Pulmonary artery endothelial cell (primary cell): Measurements from ENCODE around the gene GBX2. TPM values are rescaled to one million over a fixed set of nuclear protein-coding genes. Genes with fewer than 3 reads are reported as not detected.

ENCODE experiments used
- DNase-seq: peaks from one replicate; pipeline ENCODE4 v3.0.0-alpha.2; 2011; ENCODE audit warnings: low read depth, low spot score
- total RNA-seq: library from RNA; depleted of rRNA; stranded (reverse); fragments of >200 nt; gene quantifications from 2 replicates; pipeline ENCODE4 v1.2.3, GENCODE V29; 2014

The GBX2 gene
- total RNA-seq: 3.9 and 6.4 TPM in 2 replicates

DNA sequence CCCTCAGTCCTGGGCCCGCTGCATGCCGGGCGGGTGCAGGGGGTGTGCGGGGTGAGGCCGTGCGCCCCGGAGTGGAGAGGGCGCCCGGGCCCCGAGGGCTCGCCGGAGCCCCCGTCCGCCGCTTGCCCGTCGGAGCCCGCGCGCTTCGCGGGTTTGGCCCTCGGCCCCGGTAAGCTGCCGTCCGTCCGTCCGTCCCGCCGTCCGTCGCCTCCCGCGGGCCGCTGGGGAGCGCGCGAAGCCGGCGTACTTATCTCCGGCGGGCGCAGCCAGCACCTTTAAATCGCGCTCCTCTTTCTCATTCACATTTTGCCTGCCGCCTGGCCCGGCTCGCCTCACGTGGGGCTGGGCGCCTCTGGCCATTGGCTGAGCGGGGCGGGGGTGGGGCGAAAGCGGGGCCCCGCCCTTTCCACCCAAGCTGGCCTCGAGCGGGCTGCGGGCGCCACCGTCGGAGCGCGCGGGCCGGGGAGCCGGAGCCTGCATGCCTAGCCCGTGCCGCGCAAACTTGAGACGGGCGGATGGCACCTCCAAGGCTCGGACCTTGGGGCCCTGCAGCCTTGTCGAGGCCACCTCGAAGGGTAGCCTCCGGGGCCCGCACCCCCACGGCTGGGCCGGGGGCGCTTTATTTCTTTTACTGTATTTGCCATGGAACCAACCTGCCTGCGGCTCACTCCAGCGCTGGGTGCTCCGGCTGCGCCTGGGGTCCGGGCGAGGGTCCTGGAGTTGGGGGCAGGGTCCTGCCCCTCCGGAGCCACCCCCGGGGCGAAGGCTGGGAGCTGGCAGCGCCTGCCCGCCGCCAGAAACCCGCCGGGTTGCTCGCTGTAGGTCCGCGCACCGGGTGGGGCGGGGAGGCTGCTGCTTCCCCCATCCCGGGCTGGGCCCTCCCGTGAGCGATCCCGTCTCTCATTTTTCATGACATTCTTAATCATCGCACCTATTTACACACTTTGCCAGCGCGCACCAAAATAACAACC is at the start of gene GBX2:
Gene GBX2, minus strand, starts transcription at position 277 of the 971 bp plus-strand sequence. CDS start 415 bp downstream, outside the sequence.
- DNase-seq: peak; percentile 64

DNA sequence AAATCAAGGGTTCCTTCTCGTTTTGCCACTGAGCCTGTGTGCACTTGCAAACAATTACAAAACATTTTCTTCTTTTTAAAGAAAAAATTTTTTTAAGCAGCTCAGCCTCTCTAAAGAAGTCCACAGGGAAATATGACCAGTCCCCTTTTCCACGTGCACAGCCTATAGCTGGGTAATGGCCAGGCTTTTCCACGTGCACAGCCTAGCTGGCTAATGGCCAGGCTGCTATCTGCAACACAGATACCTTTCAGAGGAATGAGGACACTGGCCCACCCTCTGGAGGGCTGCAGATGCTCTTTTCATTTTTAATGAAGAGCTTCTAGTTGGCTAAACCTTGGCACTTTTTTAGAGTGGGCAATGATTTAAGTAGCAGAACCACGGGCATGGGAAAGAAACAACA is 49.7 kb upstream of the GBX2 start:
- DNase-seq: no peak

DNA sequence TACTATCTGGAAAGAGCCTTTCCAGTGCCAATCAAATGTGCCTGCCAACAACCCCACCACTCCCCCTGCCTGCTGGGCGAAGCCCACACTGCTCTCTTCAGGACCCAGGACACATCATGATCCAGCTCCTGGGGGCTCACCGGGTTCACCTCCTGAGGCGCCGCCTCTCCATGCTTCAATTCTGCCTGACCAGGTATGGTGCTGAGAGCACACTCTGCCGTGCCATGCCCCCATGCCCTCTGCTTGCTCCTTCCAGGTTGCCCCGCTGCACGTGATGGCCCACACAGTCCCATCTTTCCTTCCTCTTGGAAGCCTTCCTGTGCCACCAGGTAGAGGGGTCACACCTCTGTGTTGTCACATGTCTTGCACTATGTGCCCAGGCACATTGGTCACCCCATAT is 48.5 kb upstream of the GBX2 start:
- no peak for DNase-seq

DNA sequence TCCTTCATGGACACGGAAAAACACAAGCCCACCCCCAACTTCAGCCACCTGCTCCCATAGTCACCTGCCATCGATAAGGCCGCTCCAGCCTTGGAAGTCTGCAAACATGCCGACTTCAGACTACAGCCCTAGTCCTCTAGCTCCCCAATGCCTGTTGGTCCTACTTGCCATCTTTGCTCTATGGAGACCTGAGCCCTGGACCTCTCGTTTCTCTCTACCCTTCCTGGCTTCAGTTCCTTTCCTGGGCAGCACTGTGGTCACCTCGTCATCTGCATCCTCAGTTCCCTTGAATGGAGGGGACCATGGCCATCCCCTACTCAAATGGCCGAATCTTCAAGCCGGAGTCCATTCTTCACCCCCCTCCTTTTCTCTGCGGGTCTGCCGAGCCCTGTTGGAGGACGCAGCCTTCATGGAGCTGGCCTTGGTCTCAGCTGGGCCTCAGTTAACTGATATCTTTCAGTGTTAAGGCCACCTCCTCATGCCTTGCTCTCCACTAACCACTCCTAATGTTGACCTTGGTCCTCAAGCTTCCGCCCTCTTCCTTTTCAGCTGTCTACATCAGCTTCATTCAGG is 47.7 kb upstream of the GBX2 start:
- no peak for DNase-seq

DNA sequence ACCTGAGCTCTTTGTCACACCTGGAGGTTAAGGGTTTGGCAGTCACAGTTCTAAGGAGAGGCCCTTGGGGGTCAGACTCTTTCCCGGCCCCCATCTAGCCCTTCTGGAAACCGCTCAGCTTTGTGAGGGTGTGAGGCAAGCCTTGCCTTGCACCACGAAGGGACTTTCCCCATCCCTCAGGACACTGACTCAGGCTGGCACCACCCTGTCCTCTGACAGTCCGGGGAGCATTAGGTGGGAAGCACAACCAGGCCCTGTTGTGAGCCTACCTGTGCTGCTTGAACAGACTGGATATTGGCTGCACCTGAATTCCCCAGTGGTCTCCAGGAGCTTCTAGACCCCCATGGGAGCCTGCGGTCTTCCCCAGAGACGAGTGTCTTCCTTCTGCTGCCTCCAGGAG is 47.0 kb upstream of the GBX2 start:
- no peak for DNase-seq

DNA sequence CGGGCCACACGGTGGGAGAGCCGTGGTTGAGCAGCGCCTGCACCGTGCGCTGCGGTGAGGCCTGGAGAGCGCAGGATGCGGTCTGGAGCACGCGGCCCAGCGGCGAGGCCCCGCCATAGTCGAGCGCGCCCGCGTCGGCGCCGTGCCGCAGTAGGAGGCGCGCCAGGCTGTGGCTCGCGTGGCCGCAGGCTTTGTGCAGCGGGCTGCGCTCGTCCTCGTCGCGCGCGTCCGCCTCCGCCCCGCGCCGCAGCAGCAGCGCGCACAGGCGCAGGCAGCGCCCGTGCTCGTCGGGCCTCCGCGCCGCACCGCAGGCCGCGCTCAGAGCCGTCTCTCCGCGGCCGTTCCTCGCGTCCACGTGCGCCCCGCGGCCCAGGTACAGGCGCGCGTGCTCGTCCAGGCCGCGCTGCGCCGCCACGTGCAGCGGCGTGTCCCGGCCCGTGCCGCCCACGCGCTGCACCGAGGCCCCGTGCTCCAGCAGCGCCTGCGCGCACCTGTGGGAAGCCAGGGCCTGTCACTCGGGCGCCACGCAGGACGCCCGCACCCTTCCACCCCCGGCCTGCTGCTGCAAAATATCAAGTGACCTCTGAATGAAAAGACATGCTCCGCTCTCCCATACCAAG is 46.3 kb upstream of the GBX2 start:
- DNase-seq: no peak

DNA sequence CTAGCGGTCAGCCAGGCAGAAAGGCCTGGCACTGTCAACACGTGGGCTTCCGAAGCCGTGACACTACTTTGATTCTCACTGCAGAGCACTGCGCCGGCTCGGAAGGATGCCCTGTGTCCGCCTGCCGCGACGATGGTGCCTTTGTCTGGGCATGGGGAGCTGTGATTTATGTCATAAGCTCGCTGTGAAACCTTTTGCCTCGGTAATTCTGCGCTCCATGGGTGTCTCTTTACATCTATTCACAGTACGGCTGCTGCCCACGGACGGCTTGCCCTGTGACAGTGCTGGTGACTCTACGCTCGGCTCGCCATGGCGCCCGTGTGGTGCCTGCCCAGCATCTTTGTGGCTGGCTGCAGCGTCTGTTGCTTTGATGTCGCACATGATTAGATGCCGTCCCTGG is 43.1 kb upstream of the GBX2 start:
- no peak for DNase-seq

DNA sequence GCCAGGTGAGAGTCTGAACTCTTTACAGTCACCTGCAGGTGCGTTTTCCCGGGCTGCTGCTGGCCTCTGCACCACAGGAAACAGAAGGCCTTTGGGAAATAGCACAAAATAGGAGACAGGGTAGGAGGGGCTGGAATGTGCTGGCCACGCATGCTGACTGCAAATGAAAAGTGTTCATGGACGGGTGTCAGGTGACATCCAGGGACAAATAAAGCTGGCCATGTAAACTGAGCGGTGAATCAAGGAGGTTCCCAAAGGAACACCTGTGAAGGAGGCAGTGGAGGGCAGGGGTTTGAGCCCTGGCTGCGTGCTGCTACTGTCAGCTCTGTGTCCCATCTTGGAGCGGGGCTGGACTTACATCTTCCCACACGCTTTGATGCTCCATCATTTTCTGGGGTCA is 42.4 kb upstream of the GBX2 start:
- no peak for DNase-seq

DNA sequence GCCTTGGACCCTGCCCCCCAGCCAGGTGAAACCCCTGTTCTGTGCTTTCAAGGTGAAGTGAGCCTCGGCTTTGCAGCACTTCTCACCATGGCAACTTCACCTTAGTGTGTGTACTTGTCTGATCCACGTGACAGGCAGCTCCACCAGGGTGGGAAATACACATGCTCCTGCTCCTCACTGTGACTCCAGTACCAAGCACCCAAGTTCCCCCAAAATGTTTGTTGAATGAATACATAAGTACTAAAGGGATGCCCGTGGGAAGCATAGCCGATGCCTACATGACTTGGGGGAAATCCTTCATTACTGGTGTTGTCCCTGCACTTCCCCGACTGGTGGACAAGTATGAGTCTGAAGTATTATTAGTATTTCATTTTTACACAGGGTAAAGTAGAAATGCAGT is 41.8 kb upstream of the GBX2 start:
- no peak for DNase-seq

DNA sequence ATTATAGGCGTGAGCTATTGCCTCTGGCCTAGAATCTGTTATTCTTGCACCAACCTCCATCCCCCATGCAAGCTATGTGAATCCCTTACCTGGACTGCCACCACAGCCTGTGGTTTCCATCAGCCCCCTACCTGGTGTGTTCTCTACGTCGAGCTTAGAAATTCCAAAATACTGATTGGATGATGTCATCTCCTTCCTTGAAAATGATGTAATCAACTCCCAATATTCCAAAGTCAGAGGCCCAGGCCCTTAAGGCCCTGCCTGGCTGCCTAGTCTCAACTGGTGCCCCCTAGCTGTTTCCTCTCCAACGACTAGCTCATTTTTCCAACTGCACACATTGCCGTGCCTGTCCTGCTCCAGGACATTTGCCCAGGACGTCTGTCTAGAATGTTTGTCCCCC is 41.3 kb upstream of the GBX2 start:
- DNase-seq: no peak

DNA sequence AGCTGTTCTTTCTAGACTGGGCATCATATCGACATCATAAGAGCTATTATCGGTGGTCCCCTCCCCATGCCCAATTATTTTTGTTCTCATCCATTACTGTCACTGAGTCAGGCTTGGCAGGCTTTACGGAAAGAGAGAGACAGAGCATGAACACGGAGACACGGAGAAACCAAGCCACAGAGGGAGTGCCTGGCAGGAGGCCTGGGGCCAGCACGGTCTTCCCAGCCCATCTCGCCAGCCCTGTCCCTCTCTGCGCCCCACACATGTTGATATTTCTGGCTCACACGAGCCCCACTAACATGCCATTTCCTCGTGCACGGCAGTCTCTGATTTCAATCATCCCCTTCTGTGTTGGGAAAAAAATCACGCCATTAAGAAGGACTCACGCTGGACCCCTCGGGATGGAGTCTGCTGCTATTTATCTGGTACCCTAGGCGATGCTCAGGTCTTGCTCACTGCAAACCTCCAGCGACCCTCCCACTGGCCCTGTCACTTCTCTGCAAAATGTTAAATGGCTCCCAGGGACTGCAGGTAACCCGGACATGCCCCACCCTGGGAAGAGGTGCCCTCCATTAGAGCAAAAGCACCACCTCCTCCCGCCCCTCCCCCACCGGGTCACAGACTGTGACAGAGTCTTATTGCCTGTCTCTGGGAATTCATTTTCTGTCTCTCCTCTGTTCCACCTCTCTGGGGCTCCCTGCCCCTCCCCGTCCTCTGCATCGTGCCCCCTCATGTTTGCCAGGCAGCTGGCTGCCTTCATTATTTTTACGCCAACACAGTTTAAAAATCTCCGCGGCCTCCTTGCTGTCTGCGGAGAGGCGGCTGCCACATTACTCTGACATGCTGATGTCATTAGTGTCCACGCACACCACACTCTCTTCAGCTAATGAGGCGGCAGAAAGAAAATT is 40.1 kb upstream of the GBX2 start:
- DNase-seq: no peak

DNA sequence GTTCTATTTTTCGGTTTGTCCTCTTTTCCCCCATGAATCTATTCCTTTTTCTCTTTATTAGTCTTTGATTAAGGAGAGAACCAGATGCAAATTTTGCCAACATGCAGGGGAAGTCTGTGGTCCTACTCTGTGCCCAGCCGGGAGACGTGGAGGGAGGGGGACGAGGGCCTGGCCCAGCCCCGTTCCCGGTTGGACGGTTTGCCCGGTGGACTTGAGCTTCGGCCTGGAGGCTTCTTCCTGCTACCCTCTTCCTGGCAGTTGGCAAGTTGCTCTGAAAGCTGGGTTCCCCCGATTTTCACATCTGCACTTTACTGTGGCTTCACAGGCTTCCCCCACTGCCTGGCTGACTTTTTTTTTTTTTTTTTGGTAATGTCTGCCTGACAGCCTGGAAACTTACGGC is 39.3 kb upstream of the GBX2 start:
- DNase-seq: no peak

DNA sequence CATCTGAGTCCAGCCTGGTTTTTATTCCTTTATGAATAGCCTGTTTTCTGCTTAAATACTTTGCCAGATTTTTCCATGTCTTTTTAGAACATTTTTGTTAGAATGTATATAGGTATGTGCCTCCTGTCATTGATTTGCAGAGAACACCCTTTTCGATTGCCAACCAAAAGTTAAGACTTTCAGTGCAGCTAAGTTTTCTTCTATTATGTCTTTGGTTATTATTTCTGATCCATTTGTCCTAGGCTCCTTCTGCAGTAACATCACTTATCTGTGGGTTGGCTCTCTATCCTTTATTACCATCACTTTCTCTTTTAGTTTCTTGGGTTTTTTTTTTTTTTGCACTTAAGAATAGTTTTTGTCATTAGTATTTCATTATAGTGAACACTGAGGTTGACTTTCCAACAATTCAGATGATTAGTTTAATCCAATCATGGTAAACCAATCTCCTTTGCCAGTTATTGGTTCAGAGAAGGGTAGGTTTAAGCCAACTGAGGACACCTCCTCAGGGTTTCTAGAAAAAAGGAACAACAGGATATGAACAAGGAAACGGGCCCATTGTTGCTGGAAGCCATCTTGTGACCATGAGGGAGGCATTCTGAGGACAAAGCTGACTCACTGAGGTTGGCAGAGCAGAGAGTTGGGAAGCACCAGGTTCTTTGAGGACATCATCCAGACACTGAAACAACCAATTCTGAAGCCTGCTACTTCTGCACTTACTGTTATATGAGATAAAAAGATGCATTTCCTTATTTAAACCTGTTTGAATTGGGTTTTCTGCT is 37.9 kb upstream of the GBX2 start:
- DNase-seq: peak; percentile 63

DNA sequence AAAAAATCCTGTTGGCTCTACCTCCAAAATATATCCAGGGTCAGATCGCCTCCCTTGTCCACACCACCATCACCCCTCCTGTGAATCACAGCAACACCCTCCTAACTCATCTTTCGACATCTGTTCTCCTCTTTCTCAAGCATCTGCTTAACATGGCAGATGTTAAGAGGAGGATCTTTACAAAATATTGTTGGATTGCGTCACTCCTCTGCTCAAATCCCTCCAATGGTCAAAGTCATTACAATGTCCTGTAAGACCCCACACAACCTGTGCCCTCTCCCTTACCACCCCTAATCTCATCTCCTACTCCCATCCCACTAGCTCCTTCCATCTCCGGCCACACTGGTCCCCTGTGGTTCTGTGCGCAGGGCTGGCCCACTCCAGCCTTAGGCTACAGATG is 36.8 kb upstream of the GBX2 start:
- DNase-seq: no peak

DNA sequence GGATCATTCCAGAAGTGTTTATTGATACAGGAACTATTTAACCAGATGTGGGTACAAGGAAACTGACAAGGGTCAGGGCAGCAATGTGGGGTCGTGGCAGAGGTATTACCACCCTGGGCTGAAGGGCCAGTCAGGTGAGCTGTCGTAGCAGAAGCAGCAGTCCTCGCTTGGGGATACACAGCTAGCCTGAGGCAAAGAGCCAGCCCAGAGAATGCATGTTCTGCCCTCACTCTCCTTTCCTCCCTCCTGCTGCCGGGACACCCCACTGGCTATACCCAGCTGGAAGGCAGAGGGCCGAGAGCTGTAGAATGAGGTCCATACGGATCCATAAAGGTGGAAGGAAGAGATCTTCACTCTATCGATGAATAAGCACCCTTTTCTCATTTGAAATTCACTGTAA is 32.2 kb upstream of the GBX2 start:
- no peak for DNase-seq

DNA sequence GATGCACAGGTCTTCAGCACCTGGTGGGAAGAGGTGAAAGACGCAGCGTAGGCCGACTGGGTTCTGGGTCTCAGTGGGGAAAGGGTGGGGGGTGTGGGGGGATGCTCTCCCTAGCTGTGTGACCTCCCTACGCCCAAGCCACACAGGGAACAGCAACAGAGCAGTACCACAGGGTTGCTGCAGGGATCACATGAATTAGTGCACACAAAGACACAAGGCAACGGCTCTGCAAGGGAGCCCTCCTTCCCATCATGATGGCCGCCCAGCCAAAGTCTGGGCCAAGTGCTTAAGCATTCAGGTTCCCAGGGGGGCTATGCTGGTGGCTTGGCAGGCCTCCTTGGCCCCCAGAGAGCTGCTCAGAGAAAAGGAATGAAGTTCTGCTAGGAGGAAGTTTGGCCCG is 28.2 kb upstream of the GBX2 start:
- no peak for DNase-seq

DNA sequence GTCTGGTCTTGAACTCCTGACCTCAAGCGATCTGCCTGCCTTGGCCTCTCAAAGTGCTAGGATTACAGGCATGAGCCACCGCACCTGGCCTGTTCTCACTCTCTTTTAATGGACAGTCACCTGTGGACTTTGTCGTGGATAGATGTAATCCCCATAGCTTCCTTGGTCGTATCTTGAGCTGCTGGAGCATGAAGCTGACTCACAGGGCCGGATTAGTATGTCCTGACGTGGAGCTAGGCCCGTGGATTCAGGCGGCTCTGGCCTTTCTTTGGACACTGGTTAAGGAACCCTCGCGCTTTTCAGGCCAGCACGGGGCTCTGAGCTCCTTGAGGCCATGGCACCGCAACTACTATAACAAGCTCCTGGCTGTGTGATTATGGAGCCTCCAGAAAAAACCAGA is 27.5 kb upstream of the GBX2 start:
- no peak for DNase-seq

DNA sequence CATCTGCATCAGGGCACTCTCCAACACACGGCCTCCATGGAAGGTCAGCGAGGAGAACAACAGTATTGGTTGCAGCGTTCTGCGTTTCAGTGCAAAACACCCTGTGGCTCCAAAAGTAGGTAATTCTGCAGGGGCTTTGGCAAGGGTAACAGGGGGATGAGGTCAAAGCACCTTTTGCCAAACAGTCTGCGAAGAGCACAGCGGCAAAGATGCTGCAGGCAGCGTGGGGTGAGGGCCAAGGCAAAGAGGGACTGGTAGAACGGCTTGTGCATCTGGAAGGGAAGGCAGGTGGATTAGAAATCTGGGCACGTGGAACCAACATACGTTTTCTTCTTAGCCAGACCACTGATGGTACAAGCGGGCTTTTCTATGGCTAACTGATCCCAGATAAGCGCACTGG is 26.6 kb upstream of the GBX2 start:
- DNase-seq: no peak

DNA sequence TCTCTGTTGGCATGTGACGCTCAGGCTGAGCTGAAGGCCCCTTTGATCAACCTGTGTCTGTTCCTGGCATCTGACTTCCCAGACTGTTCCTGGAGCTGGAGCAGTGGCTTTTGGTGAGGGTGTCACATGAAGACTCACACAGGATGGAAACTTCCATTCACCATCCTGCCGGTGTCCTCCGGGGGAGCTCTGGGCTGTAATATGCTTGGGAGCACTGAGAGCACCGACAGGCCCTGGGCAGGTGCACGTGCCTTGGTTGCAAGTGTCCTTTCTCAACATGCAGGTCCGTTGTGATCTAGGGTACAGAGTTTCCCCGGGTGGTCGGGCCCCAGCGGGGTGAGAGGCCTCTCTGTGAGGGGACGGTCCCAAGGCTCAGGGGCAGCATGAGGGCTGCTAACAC is 24.8 kb upstream of the GBX2 start:
- DNase-seq: no peak

DNA sequence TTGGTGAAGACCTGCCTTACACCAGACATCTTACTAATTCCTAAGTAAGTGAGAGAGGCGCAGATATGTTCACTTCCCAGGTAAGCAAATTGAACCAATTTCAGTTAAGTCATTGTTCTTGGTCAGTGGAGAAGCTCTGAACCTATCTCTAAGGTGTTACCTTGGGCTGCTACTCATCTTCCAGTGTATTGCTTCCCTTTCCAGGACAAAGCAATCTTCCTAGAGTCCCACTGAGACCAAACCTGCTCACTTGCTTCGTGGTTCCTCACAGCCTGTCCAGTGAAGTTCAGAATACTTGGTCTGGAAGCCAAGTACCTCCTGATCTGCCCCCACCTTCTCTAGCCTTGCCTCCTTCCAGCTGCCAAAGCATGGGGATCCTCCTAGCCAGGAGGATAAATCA is 22.5 kb upstream of the GBX2 start:
- DNase-seq: no peak

DNA sequence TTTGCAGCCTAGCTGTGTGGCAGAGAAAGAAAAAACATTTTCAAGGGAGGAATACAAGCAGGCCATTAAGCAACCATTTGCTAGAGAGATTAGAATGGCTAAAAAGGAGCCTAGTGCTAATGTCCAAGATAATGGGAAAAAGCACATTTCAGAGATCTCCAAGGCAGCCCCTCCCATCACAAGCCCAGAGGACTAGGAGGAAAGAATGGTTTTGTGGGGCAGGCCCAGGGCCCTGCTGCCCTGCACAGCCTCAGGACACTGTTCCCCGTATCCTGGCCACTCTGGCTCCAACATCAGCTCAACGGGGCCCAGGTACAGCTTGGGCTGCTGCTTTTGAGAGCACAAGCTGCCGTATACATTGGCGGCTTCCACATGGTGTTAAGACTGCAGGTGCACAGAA is 16.5 kb upstream of the GBX2 start:
- no peak for DNase-seq
